Measurements from ENCODE around the gene CIART. TPM values are rescaled to one million over a fixed set of nuclear protein-coding genes. Genes with fewer than 3 reads are reported as not detected.

The CIART gene
- polyA plus RNA-seq, 1 experiment: 9.4 TPM

DNA sequence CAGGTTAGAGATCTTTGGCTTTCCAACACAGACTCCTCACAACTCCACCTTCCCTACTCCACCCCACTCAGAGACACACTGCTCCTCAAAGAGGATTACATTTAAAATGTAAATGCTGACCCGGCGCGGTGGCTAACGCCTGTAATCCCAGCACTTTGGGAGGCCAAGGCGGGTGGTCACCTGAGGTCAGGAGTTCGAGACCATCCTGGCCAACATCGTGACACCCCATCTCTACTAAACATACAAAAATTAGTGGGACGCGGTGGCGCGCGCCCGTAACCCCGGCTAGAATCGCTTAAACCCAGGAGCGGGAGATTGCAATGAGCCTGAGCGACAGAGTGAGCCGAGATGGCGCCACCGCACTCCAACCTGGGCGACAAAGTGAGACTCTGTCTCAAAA lies 44.6 kb upstream of the CIART start:
- Histone ChIP-seq H3K27ac (ENCODE audit: low read depth, low read length) (no peak overlapping the region), H3K27me3 (ENCODE audit: control insufficient read depth, insufficient read depth, low read length) (no peaks in the 10 kb centered on the region), H3K9me3 (ENCODE audit: control insufficient read depth, insufficient read depth, low read length) (no peaks in the 10 kb centered on the region; the same call in 1 of the 2 replicates), H3K4me3 (ENCODE audit: low read depth, low read length) (no peak overlapping the region)
- TF ChIP-seq, protein P1, sequence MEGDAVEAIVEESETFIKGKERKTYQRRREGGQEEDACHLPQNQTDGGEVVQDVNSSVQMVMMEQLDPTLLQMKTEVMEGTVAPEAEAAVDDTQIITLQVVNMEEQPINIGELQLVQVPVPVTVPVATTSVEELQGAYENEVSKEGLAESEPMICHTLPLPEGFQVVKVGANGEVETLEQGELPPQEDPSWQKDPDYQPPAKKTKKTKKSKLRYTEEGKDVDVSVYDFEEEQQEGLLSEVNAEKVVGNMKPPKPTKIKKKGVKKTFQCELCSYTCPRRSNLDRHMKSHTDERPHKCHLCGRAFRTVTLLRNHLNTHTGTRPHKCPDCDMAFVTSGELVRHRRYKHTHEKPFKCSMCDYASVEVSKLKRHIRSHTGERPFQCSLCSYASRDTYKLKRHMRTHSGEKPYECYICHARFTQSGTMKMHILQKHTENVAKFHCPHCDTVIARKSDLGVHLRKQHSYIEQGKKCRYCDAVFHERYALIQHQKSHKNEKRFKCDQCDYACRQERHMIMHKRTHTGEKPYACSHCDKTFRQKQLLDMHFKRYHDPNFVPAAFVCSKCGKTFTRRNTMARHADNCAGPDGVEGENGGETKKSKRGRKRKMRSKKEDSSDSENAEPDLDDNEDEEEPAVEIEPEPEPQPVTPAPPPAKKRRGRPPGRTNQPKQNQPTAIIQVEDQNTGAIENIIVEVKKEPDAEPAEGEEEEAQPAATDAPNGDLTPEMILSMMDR (IDR thresholded peaks at IDR 0.05; ENCODE audit: low read depth, low read length): no peak
- DNase-seq (ENCODE audit: low read depth, low spot score): no peak
- POLR2A ChIA-PET: no interaction called here
- CTCF ChIA-PET: interaction anchor here (1.6 kb wide), 1 partner anchor 18 kb away, joined by 5 read pairs; no protein-coding TSS in a partner anchor

DNA sequence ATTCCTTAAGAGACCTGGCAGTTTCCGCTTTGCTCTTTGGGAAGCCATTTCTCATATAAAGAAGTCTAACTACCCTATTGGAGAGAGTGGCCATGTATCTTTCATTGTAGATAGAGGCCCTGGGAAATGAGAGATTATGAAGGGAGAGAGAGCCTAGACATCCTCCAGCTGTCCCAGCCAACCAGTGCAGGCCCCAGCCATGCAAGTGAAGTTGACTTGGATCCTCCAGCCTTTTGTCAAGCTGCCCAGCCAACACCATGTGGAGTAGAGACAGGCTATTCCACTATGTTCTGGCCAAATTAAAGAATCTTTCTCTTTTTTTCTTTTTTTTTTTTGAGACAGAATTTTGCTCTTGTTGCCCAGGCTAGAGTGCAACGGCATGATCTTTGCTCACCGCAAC lies 39.4 kb upstream of the CIART start:
- TF ChIP-seq, protein P1 (IDR thresholded peaks at IDR 0.05; ENCODE audit: low read depth, low read length): no peak
- ChIA-PET CTCF (no interaction called here), POLR2A (no interaction called here)
- Histone ChIP-seq H3K4me3 (ENCODE audit: low read depth, low read length) (no peak overlapping the region), H3K27ac (ENCODE audit: low read depth, low read length) (no peak overlapping the region), H3K27me3 (ENCODE audit: control insufficient read depth, insufficient read depth, low read length) (no peaks in the 10 kb centered on the region), H3K9me3 (ENCODE audit: control insufficient read depth, insufficient read depth, low read length) (no peaks in the 10 kb centered on the region)
- no peak for DNase-seq (ENCODE audit: low read depth, low spot score)

DNA sequence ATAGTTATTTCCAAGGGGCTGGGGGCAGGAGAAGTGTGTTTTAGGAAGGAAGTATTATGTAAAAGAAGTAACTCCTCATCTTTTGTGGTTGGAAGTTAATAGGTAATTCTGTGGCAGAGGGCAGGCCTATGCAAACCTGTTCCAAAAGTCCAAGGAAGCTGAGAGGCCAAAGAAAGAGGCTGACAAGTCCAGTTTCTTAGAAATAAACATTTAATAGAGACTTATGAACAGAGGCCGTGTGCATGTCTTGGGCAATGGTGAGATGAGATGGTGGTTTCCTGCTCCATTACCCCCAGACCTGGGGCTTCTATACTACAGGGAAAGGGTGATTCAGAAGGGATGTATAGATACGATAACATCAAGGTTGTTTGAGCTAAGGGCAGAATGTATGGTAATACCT lies 32.4 kb upstream of the CIART start:
- Histone ChIP-seq H3K4me3 (ENCODE audit: low read depth, low read length) (no peak overlapping the region), H3K9me3 (ENCODE audit: control insufficient read depth, insufficient read depth, low read length) (no peaks in the 10 kb centered on the region), H3K27ac (ENCODE audit: low read depth, low read length) (no peak overlapping the region), H3K27me3 (ENCODE audit: control insufficient read depth, insufficient read depth, low read length) (no peaks in the 10 kb centered on the region)
- TF ChIP-seq, protein P1 (IDR thresholded peaks at IDR 0.05; ENCODE audit: low read depth, low read length): no peak
- CTCF ChIA-PET: interaction anchor here (0.6 to 1.8 kb wide), 4 partner anchors 19 to 361 kb away, joined by 3 to 5 read pairs (median 4); partner anchors contain the start of gene APH1A
- POLR2A ChIA-PET: interaction anchor here (0.8 kb wide), 1 partner anchor 19 kb away, joined by 3 read pairs; the partner anchor contains the start of gene APH1A
- no peak for DNase-seq (ENCODE audit: low read depth, low spot score)

DNA sequence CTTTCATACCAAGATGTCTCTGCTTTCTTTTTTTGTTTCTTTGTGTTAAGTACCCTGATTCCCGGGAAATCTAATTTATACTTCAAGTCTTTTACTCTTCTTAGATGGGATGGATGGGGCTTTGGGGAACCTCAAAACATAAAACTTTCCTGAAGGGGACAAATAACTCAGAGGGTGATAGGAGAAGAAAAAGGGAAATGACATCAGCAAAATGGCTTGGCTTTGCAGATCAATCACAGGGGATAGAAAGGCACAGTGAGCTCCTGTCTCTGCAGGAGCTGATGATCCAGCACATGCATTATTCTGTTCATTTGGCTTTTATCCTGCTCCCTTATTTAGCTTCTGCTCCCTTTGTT lies 26.2 kb upstream of the CIART start:
- H3K4me3 ChIP-seq (ENCODE audit: low read depth, low read length): no peak overlapping the region
- H3K27me3 ChIP-seq (ENCODE audit: control insufficient read depth, insufficient read depth, low read length): peaks cover 5% of the 10 kb centered on the region
- H3K9me3 ChIP-seq (ENCODE audit: control insufficient read depth, insufficient read depth, low read length): no peaks in the 10 kb centered on the region
- ChIA-PET POLR2A (interaction anchor here (0.6 to 1.4 kb wide), 3 partner anchors 13 to 373 kb away, joined by 3 to 6 read pairs (median 4); partner anchors contain the start of genes APH1A and ENSA), CTCF (interaction anchor here (0.5 to 7.7 kb wide), 29 partner anchors 9 to 305 kb away, joined by 3 to 165 read pairs (median 5); partner anchors contain the start of genes APH1A, C1orf54, CIART and PRPF3)
- DNase-seq (ENCODE audit: low read depth, low spot score): no peak
- TF ChIP-seq, protein P1 (IDR thresholded peaks at IDR 0.05; ENCODE audit: low read depth, low read length): no peak
- no peak overlapping the region for H3K27ac ChIP-seq (ENCODE audit: low read depth, low read length)

DNA sequence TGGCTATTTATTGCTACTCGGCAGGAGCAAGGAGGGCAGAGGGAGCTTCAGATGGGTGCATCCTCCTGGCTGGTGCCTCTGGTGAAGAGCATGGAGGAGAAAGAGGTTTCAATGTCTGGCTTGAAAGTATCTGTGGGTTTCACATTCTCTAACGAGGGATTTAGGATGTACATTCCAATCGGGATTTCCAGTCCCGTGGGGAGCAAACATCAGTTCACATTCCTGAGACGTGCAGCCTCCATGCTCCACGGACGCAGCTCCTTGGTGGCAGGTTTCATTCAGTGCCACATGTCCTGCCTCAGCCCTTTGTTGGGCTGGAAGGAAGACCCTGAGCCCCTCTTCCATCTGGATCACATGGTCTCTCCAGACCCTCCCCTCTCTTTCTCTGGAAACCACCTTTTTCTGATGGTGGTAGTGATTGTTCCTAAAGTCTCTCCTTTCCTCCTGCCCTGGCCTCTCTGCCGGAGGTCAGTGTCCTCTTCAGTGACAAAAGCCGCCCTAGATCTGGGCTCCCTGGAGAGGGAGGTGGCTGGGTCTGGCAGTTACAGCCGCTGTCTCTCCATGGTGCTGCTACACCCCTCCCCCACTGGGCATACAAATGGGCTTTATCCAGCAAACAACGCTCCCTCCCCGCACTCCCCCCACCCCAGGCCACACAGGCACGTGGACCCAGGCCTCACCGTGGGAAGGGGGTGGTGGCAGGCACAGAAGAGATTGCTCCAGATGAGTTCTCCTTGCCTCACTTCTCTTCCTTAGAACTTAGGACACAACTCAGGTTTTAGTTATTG lies 25.6 kb upstream of the CIART start:
- Histone ChIP-seq H3K4me3 (ENCODE audit: low read depth, low read length) (no peak overlapping the region), H3K9me3 (ENCODE audit: control insufficient read depth, insufficient read depth, low read length) (no peaks in the 10 kb centered on the region), H3K27me3 (ENCODE audit: control insufficient read depth, insufficient read depth, low read length) (peaks cover 5% of the 10 kb centered on the region), H3K27ac (ENCODE audit: low read depth, low read length) (no peak overlapping the region)
- ChIA-PET POLR2A (interaction anchor here (0.6 to 1.4 kb wide), 3 partner anchors 12 to 25 kb away, joined by 3 to 6 read pairs (median 4); partner anchors contain the start of genes APH1A and C1orf54), CTCF (interaction anchor here (0.5 to 7.7 kb wide), 27 partner anchors 9 to 304 kb away, joined by 3 to 165 read pairs (median 5); partner anchors contain the start of genes APH1A, C1orf54, CIART and PRPF3)
- TF ChIP-seq, protein P1 (IDR thresholded peaks at IDR 0.05; ENCODE audit: low read depth, low read length): no peak
- DNase-seq (ENCODE audit: low read depth, low spot score): no peak

Data from AG04450 (cell line).